HepG2 (cell line): Measurements from ENCODE around the gene ZFP69. TPM values are rescaled to one million over a fixed set of nuclear protein-coding genes. Genes with fewer than 3 reads are reported as not detected.

Experiments used
- FOXP1 ChIP-seq, 2 experiments: fragments of 450-650 bp in 1 of 2; IDR thresholded peaks; 2 replicates each; pipeline ENCODE4 v1.6.1; 2017 to 2018; ENCODE audit warnings: antibody characterized with exemption in 1 of 2
- GABPA ChIP-seq, 2 experiments: IDR thresholded peaks; 2 replicates each; pipeline ENCODE4 v1.6.1; 2011 to 2016; ENCODE audit warnings: low read depth in 2 of 2, low read length in 1 of 2, missing biosample characterization in 1 of 2, missing genetic modification characterization in 1 of 2
- HDAC2 ChIP-seq: sonication (generic); formaldehyde crosslinking; IDR thresholded peaks from 2 replicates; pipeline ENCODE4 v1.4.0; 2020; ENCODE audit warnings: missing genetic modification reagents
- HNF4A ChIP-seq: sonication (generic); formaldehyde crosslinking; IDR thresholded peaks from 2 replicates; pipeline ENCODE4 v1.4.0; 2020; ENCODE audit warnings: missing genetic modification reagents
- ISX ChIP-seq: sonication (generic); formaldehyde crosslinking; conservative IDR thresholded peaks from 2 replicates; pipeline ENCODE4 v1.5.0; 2020; ENCODE audit warnings: missing genetic modification reagents
- MAFF ChIP-seq: IDR thresholded peaks from 2 replicates; pipeline ENCODE4 v1.6.1; 2011; ENCODE audit warnings: low read depth, low read length, improper control_type of control experiment
- SMYD3 ChIP-seq: sonication (generic); formaldehyde crosslinking; IDR thresholded peaks from 2 replicates; pipeline ENCODE4 v1.8.1; 2023; ENCODE audit warnings: mild to moderate bottlenecking, missing genetic modification reagents
- ZFP36 ChIP-seq: fragments of 150-350 bp; IDR thresholded peaks from 2 replicates; pipeline ENCODE4 v1.6.1; 2018; ENCODE audit warnings: borderline replicate concordance, low read length, low read depth; ENCODE audit not compliant: partially characterized antibody
- ZFX ChIP-seq: sonication (generic); formaldehyde crosslinking; IDR thresholded peaks from 2 replicates; pipeline ENCODE4 v1.4.0; 2020; ENCODE audit warnings: mild to moderate bottlenecking, low read depth, missing genetic modification reagents, moderate library complexity
- ZNF33B ChIP-seq: sonication (generic); formaldehyde crosslinking; IDR thresholded peaks from 2 replicates; pipeline ENCODE4 v1.5.1; 2020; ENCODE audit warnings: mild to moderate bottlenecking, missing genetic modification reagents
- ZNF44 ChIP-seq: sonication (generic); formaldehyde crosslinking; IDR thresholded peaks from 2 replicates; pipeline ENCODE4 v1.5.1; 2020; ENCODE audit warnings: mild to moderate bottlenecking, missing genetic modification reagents
- polyA plus RNA-seq, 8 experiments: library from polyadenylated mRNA; depleted of rRNA in 3 of 8; stranded (reverse) in 7 of 8; unstranded in 1 of 8; fragments of >200 nt; fragmentation: Illumina TruSeq in 4 of 8; extraction: Trizol in 4 of 8; gene quantifications; 2 replicates each; pipeline versions ENCODE4 v1.2.1 to v1.2.3, GENCODE V29; 2011 to 2016; ENCODE audit warnings: low read depth in 4 of 8, missing spikeins in 1 of 8, mixed read lengths in 1 of 8; ENCODE audit not compliant: insufficient read depth in 1 of 8
- total RNA-seq, 5 experiments: library from RNA; depleted of rRNA; stranded (reverse); fragments of >200 nt; fragmentation: Illumina TruSeq; extraction: Trizol; gene quantifications; 2 replicates each; pipeline ENCODE4 v1.2.3, GENCODE V29; 2016; ENCODE audit warnings: low read depth in 1 of 5
- TF ChIP-seq, protein P1 (sequence below): sonication (generic); formaldehyde crosslinking; IDR thresholded peaks from 2 replicates; pipeline ENCODE4 v1.4.0; 2020; ENCODE audit warnings: missing genetic modification reagents
- TF ChIP-seq, protein P2 (sequence below): sonication (generic); formaldehyde crosslinking; IDR thresholded peaks from 2 replicates; pipeline ENCODE4 v1.4.0; 2020; ENCODE audit warnings: missing genetic modification reagents, borderline replicate concordance
- TF ChIP-seq, protein P3 (sequence below): sonication (generic); formaldehyde crosslinking; IDR thresholded peaks from 2 replicates; pipeline ENCODE4 v1.4.0; 2020; ENCODE audit warnings: missing genetic modification reagents
- TF ChIP-seq, protein P4 (sequence below): sonication (generic); formaldehyde crosslinking; IDR thresholded peaks from 2 replicates; pipeline ENCODE4 v1.5.1; 2020; ENCODE audit warnings: missing genetic modification reagents, mild to moderate bottlenecking, borderline replicate concordance
- TF ChIP-seq, protein P5 (sequence below): sonication (generic); formaldehyde crosslinking; IDR thresholded peaks from 2 replicates; pipeline ENCODE4 v1.4.0; 2020; ENCODE audit warnings: missing genetic modification reagents

The ZFP69 gene
- total and polyA plus RNA-seq, 2 of the 13 experiments (the other 11 are each of a cell fraction or from before 2014, with no cell fraction given) = 2.6 to 5.6 TPM

DNA sequence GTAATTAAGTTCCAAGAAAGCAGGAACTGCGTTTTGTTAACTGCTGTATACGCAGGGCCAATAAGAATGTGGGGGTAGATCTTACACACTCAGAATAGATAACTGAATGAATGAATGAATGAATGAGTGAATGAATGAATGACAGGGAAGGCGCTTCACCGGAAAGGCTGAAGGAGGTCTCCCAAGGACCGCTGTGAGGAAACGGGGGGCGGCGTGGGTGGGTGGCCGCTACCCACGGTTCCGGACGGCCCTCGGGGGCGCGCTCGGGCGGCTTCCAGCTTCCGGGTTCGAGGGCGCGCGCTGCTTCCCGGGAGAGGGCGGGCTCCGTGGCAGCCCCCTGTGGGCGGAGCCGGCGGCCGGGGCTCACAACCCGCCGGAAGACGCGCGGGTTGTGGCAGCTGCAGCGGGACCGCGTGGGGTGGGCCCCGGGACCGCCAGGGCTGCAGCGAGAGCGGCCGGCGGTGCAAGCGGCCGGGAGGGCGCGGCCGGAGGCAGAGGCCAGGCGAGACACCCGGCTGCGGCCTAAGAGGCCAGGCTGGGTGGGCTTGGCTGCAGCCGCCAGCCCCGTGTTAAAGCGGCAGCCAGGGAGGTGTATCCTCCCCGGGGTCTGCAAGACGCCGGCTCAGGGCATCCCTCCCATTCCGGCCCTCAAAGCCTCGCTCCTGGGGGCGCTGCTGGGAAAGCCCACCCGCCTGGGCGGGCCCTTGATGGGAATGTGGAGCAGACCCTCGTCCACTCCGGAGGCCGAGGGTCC is at the start of gene ZFP69 (continued):
- TF ChIP-seq FOXP1 (IDR thresholded peaks at IDR 0.05) = no peak
- no peak for TF ChIP-seq FOXP1 (CRISPR knock-in tag; IDR thresholded peaks at IDR 0.05)
- TF ChIP-seq ZNF33B (CRISPR knock-in tag) = no peak
- 0 out of 2 replicates have a peak, but pooled peaks have one; percentile 27 for TF ChIP-seq ZNF44 (CRISPR knock-in tag)
- TF ChIP-seq HDAC2 = 0 out of 2 replicates have a peak, but pooled peaks have one; percentile 13
- TF ChIP-seq, protein P1, sequence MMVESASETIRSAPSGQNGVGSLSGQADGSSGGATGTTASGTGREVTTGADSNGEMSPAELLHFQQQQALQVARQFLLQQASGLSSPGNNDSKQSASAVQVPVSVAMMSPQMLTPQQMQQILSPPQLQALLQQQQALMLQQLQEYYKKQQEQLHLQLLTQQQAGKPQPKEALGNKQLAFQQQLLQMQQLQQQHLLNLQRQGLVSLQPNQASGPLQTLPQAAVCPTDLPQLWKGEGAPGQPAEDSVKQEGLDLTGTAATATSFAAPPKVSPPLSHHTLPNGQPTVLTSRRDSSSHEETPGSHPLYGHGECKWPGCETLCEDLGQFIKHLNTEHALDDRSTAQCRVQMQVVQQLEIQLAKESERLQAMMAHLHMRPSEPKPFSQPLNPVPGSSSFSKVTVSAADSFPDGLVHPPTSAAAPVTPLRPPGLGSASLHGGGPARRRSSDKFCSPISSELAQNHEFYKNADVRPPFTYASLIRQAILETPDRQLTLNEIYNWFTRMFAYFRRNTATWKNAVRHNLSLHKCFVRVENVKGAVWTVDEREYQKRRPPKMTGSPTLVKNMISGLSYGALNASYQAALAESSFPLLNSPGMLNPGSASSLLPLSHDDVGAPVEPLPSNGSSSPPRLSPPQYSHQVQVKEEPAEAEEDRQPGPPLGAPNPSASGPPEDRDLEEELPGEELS (CRISPR knock-in tag) = no peak
- TF ChIP-seq SMYD3 (CRISPR knock-in tag) = 0 out of 2 replicates have a peak, but pooled peaks have one; percentile 54
- TF ChIP-seq MAFF = no peak
- TF ChIP-seq ISX = no peak
- no peak for TF ChIP-seq HNF4A (CRISPR knock-in tag)
- TF ChIP-seq, protein P2, sequence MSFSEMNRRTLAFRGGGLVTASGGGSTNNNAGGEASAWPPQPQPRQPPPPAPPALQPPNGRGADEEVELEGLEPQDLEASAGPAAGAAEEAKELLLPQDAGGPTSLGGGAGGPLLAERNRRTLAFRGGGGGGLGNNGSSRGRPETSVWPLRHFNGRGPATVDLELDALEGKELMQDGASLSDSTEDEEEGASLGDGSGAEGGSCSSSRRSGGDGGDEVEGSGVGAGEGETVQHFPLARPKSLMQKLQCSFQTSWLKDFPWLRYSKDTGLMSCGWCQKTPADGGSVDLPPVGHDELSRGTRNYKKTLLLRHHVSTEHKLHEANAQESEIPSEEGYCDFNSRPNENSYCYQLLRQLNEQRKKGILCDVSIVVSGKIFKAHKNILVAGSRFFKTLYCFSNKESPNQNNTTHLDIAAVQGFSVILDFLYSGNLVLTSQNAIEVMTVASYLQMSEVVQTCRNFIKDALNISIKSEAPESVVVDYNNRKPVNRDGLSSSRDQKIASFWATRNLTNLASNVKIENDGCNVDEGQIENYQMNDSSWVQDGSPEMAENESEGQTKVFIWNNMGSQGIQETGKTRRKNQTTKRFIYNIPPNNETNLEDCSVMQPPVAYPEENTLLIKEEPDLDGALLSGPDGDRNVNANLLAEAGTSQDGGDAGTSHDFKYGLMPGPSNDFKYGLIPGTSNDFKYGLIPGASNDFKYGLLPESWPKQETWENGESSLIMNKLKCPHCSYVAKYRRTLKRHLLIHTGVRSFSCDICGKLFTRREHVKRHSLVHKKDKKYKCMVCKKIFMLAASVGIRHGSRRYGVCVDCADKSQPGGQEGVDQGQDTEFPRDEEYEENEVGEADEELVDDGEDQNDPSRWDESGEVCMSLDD (CRISPR knock-in tag) = 0 out of 2 replicates have a peak, but pooled peaks have one; percentile 14
- TF ChIP-seq, protein P3, sequence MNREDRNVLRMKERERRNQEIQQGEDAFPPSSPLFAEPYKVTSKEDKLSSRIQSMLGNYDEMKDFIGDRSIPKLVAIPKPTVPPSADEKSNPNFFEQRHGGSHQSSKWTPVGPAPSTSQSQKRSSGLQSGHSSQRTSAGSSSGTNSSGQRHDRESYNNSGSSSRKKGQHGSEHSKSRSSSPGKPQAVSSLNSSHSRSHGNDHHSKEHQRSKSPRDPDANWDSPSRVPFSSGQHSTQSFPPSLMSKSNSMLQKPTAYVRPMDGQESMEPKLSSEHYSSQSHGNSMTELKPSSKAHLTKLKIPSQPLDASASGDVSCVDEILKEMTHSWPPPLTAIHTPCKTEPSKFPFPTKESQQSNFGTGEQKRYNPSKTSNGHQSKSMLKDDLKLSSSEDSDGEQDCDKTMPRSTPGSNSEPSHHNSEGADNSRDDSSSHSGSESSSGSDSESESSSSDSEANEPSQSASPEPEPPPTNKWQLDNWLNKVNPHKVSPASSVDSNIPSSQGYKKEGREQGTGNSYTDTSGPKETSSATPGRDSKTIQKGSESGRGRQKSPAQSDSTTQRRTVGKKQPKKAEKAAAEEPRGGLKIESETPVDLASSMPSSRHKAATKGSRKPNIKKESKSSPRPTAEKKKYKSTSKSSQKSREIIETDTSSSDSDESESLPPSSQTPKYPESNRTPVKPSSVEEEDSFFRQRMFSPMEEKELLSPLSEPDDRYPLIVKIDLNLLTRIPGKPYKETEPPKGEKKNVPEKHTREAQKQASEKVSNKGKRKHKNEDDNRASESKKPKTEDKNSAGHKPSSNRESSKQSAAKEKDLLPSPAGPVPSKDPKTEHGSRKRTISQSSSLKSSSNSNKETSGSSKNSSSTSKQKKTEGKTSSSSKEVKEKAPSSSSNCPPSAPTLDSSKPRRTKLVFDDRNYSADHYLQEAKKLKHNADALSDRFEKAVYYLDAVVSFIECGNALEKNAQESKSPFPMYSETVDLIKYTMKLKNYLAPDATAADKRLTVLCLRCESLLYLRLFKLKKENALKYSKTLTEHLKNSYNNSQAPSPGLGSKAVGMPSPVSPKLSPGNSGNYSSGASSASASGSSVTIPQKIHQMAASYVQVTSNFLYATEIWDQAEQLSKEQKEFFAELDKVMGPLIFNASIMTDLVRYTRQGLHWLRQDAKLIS (CRISPR knock-in tag) = no peak
- TF ChIP-seq, protein P4, sequence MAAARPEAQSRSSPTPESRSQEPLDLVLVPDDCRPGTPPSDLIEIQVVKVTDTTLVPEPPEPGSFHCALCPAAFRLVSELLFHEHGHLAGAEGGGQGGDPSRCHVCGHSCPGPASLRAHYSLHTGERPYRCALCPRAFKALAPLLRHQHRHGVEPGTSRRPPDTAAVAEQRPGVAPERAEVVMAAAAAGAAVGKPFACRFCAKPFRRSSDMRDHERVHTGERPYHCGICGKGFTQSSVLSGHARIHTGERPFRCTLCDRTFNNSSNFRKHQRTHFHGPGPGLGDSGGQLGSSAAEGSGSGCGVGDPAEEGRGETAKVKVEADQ = no peak; the same call in 1 of the 2 replicates
- TF ChIP-seq ZFX (CRISPR knock-in tag) = peak; percentile 84
- no peak for TF ChIP-seq ZFP36
- TF ChIP-seq GABPA (IDR thresholded peaks at IDR 0.05; ENCODE audit: low read depth, low read length) = no peak
- peak; percentile 47; the same call in 1 of the 2 replicates for TF ChIP-seq GABPA (CRISPR knock-in tag; IDR thresholded peaks at IDR 0.05; ENCODE audit: low read depth)
- TF ChIP-seq, protein P5, sequence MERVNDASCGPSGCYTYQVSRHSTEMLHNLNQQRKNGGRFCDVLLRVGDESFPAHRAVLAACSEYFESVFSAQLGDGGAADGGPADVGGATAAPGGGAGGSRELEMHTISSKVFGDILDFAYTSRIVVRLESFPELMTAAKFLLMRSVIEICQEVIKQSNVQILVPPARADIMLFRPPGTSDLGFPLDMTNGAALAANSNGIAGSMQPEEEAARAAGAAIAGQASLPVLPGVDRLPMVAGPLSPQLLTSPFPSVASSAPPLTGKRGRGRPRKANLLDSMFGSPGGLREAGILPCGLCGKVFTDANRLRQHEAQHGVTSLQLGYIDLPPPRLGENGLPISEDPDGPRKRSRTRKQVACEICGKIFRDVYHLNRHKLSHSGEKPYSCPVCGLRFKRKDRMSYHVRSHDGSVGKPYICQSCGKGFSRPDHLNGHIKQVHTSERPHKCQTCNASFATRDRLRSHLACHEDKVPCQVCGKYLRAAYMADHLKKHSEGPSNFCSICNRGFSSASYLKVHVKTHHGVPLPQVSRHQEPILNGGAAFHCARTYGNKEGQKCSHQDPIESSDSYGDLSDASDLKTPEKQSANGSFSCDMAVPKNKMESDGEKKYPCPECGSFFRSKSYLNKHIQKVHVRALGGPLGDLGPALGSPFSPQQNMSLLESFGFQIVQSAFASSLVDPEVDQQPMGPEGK = peak; percentile 78
